NB4 (cell line): ENCODE results near the gene NAGS.

ENCODE experiments used
- DNase-seq: peaks from one replicate; pipeline ENCODE4 v3.0.0; 2010; ENCODE audit warnings: low read depth
- H3K4me3 ChIP-seq: one replicate; pipeline ENCODE4 v1.5.1; 2011; ENCODE audit warnings: mild to moderate bottlenecking, low read depth, low read length, moderate library complexity
- MYC ChIP-seq: IDR thresholded peaks from 2 replicates; pipeline ENCODE4 v1.6.1; 2011; ENCODE audit warnings: low read depth, low read length
- POLR2A ChIP-seq: IDR thresholded peaks from 2 replicates; pipeline ENCODE4 v1.6.1; 2011; ENCODE audit warnings: mild to moderate bottlenecking; ENCODE audit not compliant: insufficient read length; ENCODE audit errors: extremely low read depth
- TF ChIP-seq, protein P1 (sequence below): IDR thresholded peaks from 2 replicates; pipeline ENCODE4 v1.6.1; 2011; ENCODE audit warnings: low read depth, low read length
- TF ChIP-seq, protein P2 (sequence below): IDR thresholded peaks from one replicate; pipeline ENCODE4 v1.5.1; 2012; ENCODE audit warnings: low read depth, low read length

NAGS gene

GRCh38 chr17:44049294-44050060 lies 45.1 kb downstream of the NAGS start:
- TF ChIP-seq POLR2A, result no peak
- TF ChIP-seq, protein P1, sequence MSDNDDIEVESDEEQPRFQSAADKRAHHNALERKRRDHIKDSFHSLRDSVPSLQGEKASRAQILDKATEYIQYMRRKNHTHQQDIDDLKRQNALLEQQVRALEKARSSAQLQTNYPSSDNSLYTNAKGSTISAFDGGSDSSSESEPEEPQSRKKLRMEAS, result no peak
- TF ChIP-seq MYC, result no peak
- TF ChIP-seq, protein P2, sequence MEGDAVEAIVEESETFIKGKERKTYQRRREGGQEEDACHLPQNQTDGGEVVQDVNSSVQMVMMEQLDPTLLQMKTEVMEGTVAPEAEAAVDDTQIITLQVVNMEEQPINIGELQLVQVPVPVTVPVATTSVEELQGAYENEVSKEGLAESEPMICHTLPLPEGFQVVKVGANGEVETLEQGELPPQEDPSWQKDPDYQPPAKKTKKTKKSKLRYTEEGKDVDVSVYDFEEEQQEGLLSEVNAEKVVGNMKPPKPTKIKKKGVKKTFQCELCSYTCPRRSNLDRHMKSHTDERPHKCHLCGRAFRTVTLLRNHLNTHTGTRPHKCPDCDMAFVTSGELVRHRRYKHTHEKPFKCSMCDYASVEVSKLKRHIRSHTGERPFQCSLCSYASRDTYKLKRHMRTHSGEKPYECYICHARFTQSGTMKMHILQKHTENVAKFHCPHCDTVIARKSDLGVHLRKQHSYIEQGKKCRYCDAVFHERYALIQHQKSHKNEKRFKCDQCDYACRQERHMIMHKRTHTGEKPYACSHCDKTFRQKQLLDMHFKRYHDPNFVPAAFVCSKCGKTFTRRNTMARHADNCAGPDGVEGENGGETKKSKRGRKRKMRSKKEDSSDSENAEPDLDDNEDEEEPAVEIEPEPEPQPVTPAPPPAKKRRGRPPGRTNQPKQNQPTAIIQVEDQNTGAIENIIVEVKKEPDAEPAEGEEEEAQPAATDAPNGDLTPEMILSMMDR, result no peak
- H3K4me3 ChIP-seq, result no peak overlapping the region
- no peak for DNase-seq

DNA sequence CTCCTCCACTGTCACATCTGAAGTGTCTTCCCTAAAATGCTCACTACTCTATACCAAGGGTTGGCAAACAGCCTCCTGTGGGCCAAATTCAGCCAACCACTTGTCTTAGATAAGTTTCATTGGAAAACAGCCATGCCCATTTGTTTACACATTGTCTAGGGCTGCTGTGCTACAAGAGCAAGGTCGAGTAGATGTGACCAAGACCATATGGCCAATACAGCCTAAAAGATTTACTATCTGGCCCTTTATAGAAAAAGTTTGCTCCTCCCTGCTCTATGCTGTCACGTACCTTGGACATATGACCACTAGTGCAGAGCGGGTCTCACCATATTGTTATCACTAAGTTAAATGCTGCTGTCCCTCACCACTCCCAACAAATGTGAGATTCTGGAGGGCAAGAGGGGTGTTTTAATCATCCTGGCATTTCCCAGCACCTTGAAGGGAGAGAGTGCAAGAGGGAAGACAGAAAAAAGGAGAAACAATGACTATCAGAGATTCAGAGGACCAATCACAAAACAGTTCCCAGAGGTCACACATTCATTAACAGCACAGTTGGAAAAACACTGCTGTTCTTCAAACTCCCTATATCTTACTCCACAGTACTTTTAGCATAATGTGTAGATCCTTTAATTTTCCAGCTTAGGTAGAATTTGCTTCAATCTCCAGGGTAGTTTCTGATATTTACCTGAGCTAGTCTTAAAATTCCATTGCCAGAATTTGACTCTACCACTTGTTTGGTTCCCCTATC lies 48.9 kb downstream of the NAGS start:
- no peak overlapping the region for H3K4me3 ChIP-seq
- TF ChIP-seq MYC, result no peak
- TF ChIP-seq POLR2A, result no peak
- TF ChIP-seq, protein P1, result no peak
- TF ChIP-seq, protein P2, result no peak
- DNase-seq, result no peak
